NCI-H146 treated with DMSO at 0.1 percent for 48 hours (cell line): ENCODE measurements around the gene KLF7.
A peak's percentile ranks its signal among the peaks of the same experiment; 100 is the strongest.

ENCODE experiments used
- DNase-seq: peaks from one replicate; lab custom pipeline; 2025; ENCODE audit not compliant: unreplicated experiment; lab: John Stamatoyannopoulos, UW

Gene KLF7

GRCh38 chr2:207150284-207150683, 15.5 kb downstream of the KLF7 start:
- DNase-seq, result no peak

GRCh38 chr2:207149249-207150213, 16.2 kb downstream of the KLF7 start:
- DNase-seq, result no peak

- DNase-seq, result no peak
These were observed 17.7 kb downstream of the KLF7 start for GRCh38 chr2:207148020-207148419.

- no peak for DNase-seq
These were observed 21.5 kb downstream of the KLF7 start for GRCh38 chr2:207144173-207144785.

GRCh38 chr2:207143215-207144172, 22.3 kb downstream of the KLF7 start:
- DNase-seq, result no peak

- DNase-seq, result no peak
These were observed 23.3 kb downstream of the KLF7 start for GRCh38 chr2:207142461-207142860.

- no peak for DNase-seq
These were observed 24.4 kb downstream of the KLF7 start for GRCh38 chr2:207141386-207141785.

- DNase-seq, result no peak
These were observed 25.5 kb downstream of the KLF7 start for GRCh38 chr2:207140265-207140664.

- DNase-seq, result no peak
These were observed 26.2 kb downstream of the KLF7 start for GRCh38 chr2:207139552-207139951.

GRCh38 chr2:207138627-207139297, 27.0 kb downstream of the KLF7 start:
- DNase-seq, result no peak

GRCh38 chr2:207137596-207138337, 28.0 kb downstream of the KLF7 start:
- no peak for DNase-seq

GRCh38 chr2:207136874-207137273, 28.9 kb downstream of the KLF7 start:
- peak; percentile 6 for DNase-seq

- no peak for DNase-seq
These were observed 29.8 kb downstream of the KLF7 start for GRCh38 chr2:207135801-207136457.

- no peak for DNase-seq
These were observed 30.4 kb downstream of the KLF7 start for GRCh38 chr2:207135340-207135739.

GRCh38 chr2:207133820-207134519, 31.8 kb downstream of the KLF7 start:
- no peak for DNase-seq

GRCh38 chr2:207133458-207133819, 32.3 kb downstream of the KLF7 start:
- DNase-seq, result peak; percentile 69

GRCh38 chr2:207132019-207132418, 33.7 kb downstream of the KLF7 start:
- DNase-seq, result no peak

GRCh38 chr2:207131594-207131993, 34.2 kb downstream of the KLF7 start:
- no peak for DNase-seq

- DNase-seq, result no peak
These were observed 34.7 kb downstream of the KLF7 start for GRCh38 chr2:207130958-207131521.
